B cell (primary cell): ENCODE measurements around the gene STUM. TPM values are rescaled to one million over a fixed set of nuclear protein-coding genes. Genes with fewer than 3 reads are reported as not detected.

Experiments
- ATAC-seq: fragments of 200-7000 bp; cut with Tn5 transposase; one replicate; pipeline ENCODE4 v1.10.0; 2021; ENCODE audit warnings: low read depth, mild to moderate bottlenecking, moderate number of reproducible peaks, moderate library complexity
- CTCF ChIA-PET: fragments of 350-600 bp; sonication (Branson Sonifier 250); formaldehyde crosslinking; loops from one replicate; lab custom pipeline; 2021; ENCODE audit warnings: antibody characterized with exemption, inconsistent platforms; lab: Charles Lee
- POLR2A ChIA-PET: fragments of 350-600 bp; sonication (Branson Sonifier 250); formaldehyde crosslinking; loops from one replicate; lab custom pipeline; 2021; ENCODE audit warnings: antibody characterized with exemption; lab: Charles Lee
- DNase-seq: peaks from one replicate; pipeline ENCODE4 v3.0.0; 2013
- H2AFZ ChIP-seq: 2 replicates; pipeline ENCODE4 v1.6.1; 2012; ENCODE audit warnings: mild to moderate bottlenecking, low read depth, low read length; ENCODE audit not compliant: insufficient read depth, poor library complexity, severe bottlenecking
- H3K27ac ChIP-seq, 2 donors: 1 replicate in 1 of 2; 2 replicates in 1 of 2; pipeline ENCODE4 v1.5.1; 2012 to 2013; ENCODE audit warnings: low read length in 2 of 2, mild to moderate bottlenecking in 2 of 2, moderate library complexity in 1 of 2
- H3K27me3 ChIP-seq, 4 experiments: fragments of 200-600 bp in 1 of 4; sonication (generic) in 1 of 4; replicated peaks in 1 of 4; 1 replicate in 2 of 4; 2 replicates in 2 of 4; pipeline versions ENCODE4 v1.6.1 to v1.7.0; 2013 to 2016; ENCODE audit warnings: low read length in 3 of 4, mild to moderate bottlenecking in 2 of 4, mixed read lengths in 1 of 4, moderate library complexity in 1 of 4; ENCODE audit not compliant: insufficient read depth in 4 of 4, control insufficient read depth in 3 of 4; ENCODE audit errors: control extremely low read depth in 1 of 4
- H3K36me3 ChIP-seq, 2 experiments: replicated peaks in 1 of 2; 1 replicate in 1 of 2; 2 replicates in 1 of 2; pipeline versions ENCODE4 v1.6.1 to v1.7.1; 2013; ENCODE audit warnings: low read length in 1 of 2; ENCODE audit not compliant: insufficient read depth in 2 of 2, control insufficient read depth in 1 of 2; ENCODE audit errors: control extremely low read depth in 1 of 2, extremely low read depth in 1 of 2
- H3K4me1 ChIP-seq, 2 donors: fragments of 200-600 bp in 1 of 2; sonication (generic) in 1 of 2; 1 replicate in 1 of 2; 2 replicates in 1 of 2; pipeline versions ENCODE4 v1.5.1 to v1.6.1; 2013 to 2017; ENCODE audit warnings: low read length in 2 of 2; ENCODE audit not compliant: control insufficient read depth in 2 of 2, insufficient read depth in 2 of 2
- H3K4me2 ChIP-seq: replicated peaks from 2 replicates; pipeline ENCODE3; 2012; ENCODE audit warnings: mild to moderate bottlenecking, low read depth, low read length; ENCODE audit not compliant: poor library complexity, severe bottlenecking
- H3K4me3 ChIP-seq, 5 experiments: fragments of 200-600 bp in 1 of 5; sonication (generic) in 1 of 5; 1 replicate in 3 of 5; 2 replicates in 2 of 5; pipeline versions ENCODE4 v1.5.1 to v1.7.0; 2011 to 2016; ENCODE audit warnings: low read length in 4 of 5, mild to moderate bottlenecking in 4 of 5, low read depth in 2 of 5, control low read depth in 1 of 5, moderate library complexity in 1 of 5; ENCODE audit not compliant: insufficient read depth in 1 of 5; ENCODE audit errors: control extremely low read depth in 1 of 5, extremely low read depth in 1 of 5
- H3K79me2 ChIP-seq: fragments of 200-600 bp; sonication (generic); one replicate; pipeline ENCODE4 v1.6.0; 2016; ENCODE audit warnings: low read length; ENCODE audit not compliant: control insufficient read depth, insufficient read depth
- H3K9ac ChIP-seq: fragments of 200-600 bp; sonication (generic); 2 replicates; pipeline ENCODE4 v1.6.1; 2017; ENCODE audit warnings: mild to moderate bottlenecking, low read length, moderate library complexity
- H3K9me3 ChIP-seq, 3 donors: one replicate each; pipeline versions ENCODE4 v1.6.1 to v1.7.1; 2013; ENCODE audit warnings: low read length in 2 of 3; ENCODE audit not compliant: control insufficient read depth in 2 of 3, insufficient read depth in 1 of 3; ENCODE audit errors: control extremely low read depth in 1 of 3
- H4K20me1 ChIP-seq: 2 replicates; pipeline ENCODE4 v1.6.0; 2012; ENCODE audit warnings: mild to moderate bottlenecking, low read length; ENCODE audit not compliant: insufficient read depth, control insufficient read depth, poor library complexity, severe bottlenecking
- H3K27ac Mint-ChIP-seq: one replicate; pipeline ENCODE4 v1.8.0; 2021; ENCODE audit warnings: mixed read lengths
- H3K27me3 Mint-ChIP-seq: one replicate; pipeline ENCODE4 v1.8.0; 2021; ENCODE audit warnings: mixed read lengths
- H3K4me1 Mint-ChIP-seq: one replicate; pipeline ENCODE4 v1.8.0; 2021; ENCODE audit warnings: mixed read lengths
- H3K4me3 Mint-ChIP-seq: one replicate; pipeline ENCODE4 v1.8.0; 2021; ENCODE audit warnings: mixed read lengths
- H3K9me3 Mint-ChIP-seq: one replicate; pipeline ENCODE4 v1.8.0; 2022; ENCODE audit warnings: mixed read lengths; ENCODE audit not compliant: insufficient read depth
- CTCF ChIP-seq: fragments of 200-600 bp; IDR thresholded peaks from one replicate; pipeline ENCODE4 v1.8.0; 2022; ENCODE audit warnings: antibody characterized with exemption, mild to moderate bottlenecking
- EZH2 ChIP-seq: IDR thresholded peaks from 2 replicates; pipeline ENCODE4 v1.6.1; 2012; ENCODE audit warnings: borderline replicate concordance, low read depth, mild to moderate bottlenecking, moderate library complexity, low read length; ENCODE audit not compliant: insufficient read depth, poor library complexity, severe bottlenecking
- WGBS: methylation state at CpG from one replicate; pipeline ENCODE4 v1.1.5; 2013; ENCODE audit warnings: missing lambda C conversion rate; ENCODE audit not compliant: insufficient coverage; 5-methylcytosine and 5-hydroxymethylcytosine counted together
- intact Hi-C: fragments of 100-400 bp; cut with micrococcal nuclease; formaldehyde crosslinking; loops from one replicate; pipeline ENCODE4 v1.10.0; 2022
- polyA plus RNA-seq: library from polyadenylated mRNA; depleted of rRNA; stranded (reverse); fragments of >200 nt; gene quantifications from 2 replicates; pipeline ENCODE4 v1.2.3, GENCODE V29; 2012
- total RNA-seq, 2 donors: library from RNA; stranded (reverse); fragments of 120-200 nt in 1 of 2; gene quantifications; 1 replicate in 1 of 2; 2 replicates in 1 of 2; pipeline versions ENCODE4 v1.2.3 to v1.2.4, GENCODE V29; 2013 to 2022

The STUM gene
- total and polyA plus RNA-seq, 2 donors (not counting 1 experiment from before 2014, with no cell fraction given) = 0.12 to 0.69 TPM

GRCh38 chr1:226577401-226578180 lies 29.0 kb downstream of the STUM start:
- Histone ChIP-seq H3K9me3 (peaks cover 0 to 4% (median 0%) of the 10 kb centered on the region in 3 donors), H3K9ac (no peak overlapping the region), H3K79me2 (no peaks in the 10 kb centered on the region), H3K4me2 (no peak overlapping the region), H3K36me3 (no peaks in the 10 kb centered on the region), H3K4me3 (no peak overlapping the region), H2AFZ (no peak overlapping the region), H3K27ac (no peak overlapping the region), H3K4me1 (no peaks in the 10 kb centered on the region), H3K27me3 (no peaks in the 10 kb centered on the region), H4K20me1 (no peaks in the 10 kb centered on the region)
- WGBS = 88% methylated on average over 5 of the region's 15 CpGs
- Mint-ChIP-seq H3K9me3 (no peaks in the 10 kb centered on the region), H3K4me1 (no peaks in the 10 kb centered on the region), H3K27me3 (no peaks in the 10 kb centered on the region), H3K27ac (no peak overlapping the region), H3K4me3 (no peak overlapping the region)
- POLR2A ChIA-PET = no interaction called here
- CTCF ChIA-PET = no interaction called here
- TF ChIP-seq EZH2 (no peak), CTCF (no peak)
- ATAC-seq = no peak
- DNase-seq = no peak
- intact Hi-C loops = no loop called here

GRCh38 chr1:226578946-226579578 lies 30.5 kb downstream of the STUM start:
- ChIA-PET POLR2A (no interaction called here), CTCF (no interaction called here)
- Histone ChIP-seq H3K4me3 (no peak overlapping the region), H3K79me2 (no peaks in the 10 kb centered on the region), H3K4me1 (no peaks in the 10 kb centered on the region), H3K9ac (no peak overlapping the region), H3K36me3 (no peaks in the 10 kb centered on the region), H3K27ac (no peak overlapping the region), H3K4me2 (no peak overlapping the region), H3K27me3 (no peaks in the 10 kb centered on the region), H3K9me3 (peaks cover 0 to 4% (median 0%) of the 10 kb centered on the region in 3 donors), H4K20me1 (no peaks in the 10 kb centered on the region), H2AFZ (no peak overlapping the region)
- H3K27ac Mint-ChIP-seq = no peak overlapping the region
- no peak for ATAC-seq
- H3K9me3 Mint-ChIP-seq = no peaks in the 10 kb centered on the region
- no peak for DNase-seq
- no peaks in the 10 kb centered on the region for H3K4me1 Mint-ChIP-seq
- intact Hi-C loops = no loop called here
- H3K4me3 Mint-ChIP-seq = no peak overlapping the region
- no peaks in the 10 kb centered on the region for H3K27me3 Mint-ChIP-seq
- WGBS = 92% methylated on average over 9 of the region's 11 CpGs
- no peak for TF ChIP-seq CTCF
